Fibroblast of upper back skin (primary cell): ENCODE results near the gene MICAL1.
A peak's percentile ranks its signal among the peaks of the same experiment; 100 is the strongest.

Source experiments
- DNase-seq: peaks from one replicate; pipeline ENCODE4 v3.0.0-alpha.2; 2013

Gene MICAL1

DNA sequence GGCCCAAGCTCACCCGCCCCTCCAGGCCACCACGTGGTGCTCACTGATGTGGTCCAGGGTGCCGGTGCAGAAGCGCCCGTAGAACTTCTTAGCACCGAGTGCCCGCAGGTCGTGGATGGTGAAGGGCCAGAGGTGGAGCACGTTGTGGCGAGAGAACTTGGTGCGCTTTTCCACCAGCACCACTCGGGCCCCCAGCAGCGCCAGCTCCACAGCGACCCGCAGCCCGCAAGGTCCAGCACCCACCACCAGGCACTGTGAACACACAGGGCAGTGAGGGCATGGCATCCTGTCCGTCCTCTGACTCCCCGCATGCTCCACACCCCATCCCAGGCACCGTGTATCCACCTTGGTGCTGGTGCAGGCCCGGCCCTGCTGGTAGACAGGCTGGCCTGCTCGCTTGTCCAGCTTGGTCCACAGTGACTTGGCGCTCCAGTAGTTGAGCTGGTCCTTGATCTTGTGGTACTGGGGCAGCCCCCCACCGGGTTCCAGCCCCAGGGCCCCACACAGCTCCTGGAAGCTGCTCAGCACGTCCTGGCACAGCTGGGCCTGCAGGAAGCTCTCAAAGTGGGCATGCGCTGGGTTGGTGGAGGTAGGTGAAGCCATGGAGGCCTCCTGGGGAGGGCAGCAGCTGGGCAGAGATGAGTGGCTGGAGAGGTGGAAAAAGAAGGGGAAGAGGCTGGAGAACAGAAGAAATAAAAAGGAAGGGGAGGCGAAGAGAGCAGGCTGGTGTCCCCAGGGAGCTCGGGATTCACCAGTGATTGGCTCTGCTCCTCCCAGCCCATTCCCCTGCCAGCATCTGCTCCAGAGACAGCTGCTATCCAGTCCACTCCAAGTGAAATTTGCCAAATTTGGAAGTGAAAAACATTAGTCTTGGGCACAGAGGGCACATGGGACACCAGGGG, 1.7 kb downstream of the MICAL1 start:
- peak; percentile 58 for DNase-seq

DNA sequence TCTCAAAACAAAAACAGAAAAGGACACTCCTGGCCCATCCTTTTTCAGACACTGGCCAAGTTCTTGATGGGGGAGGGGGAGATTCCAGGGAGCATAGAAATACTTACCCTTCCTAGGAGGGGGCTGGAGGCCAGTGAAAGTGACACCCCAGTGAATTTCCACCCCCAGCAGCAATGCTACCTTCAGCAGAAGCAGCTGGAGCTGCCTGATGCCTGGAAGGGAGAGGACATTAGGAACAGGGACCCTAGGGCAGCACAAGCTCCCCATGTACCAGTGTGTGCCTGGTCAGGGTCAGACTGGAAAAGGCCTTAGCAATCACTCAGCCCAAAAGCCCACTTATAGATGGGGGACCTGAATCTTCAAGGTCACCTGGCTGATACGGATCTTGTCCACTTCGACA, 2.4 kb downstream of the MICAL1 start:
- DNase-seq, result no peak

DNA sequence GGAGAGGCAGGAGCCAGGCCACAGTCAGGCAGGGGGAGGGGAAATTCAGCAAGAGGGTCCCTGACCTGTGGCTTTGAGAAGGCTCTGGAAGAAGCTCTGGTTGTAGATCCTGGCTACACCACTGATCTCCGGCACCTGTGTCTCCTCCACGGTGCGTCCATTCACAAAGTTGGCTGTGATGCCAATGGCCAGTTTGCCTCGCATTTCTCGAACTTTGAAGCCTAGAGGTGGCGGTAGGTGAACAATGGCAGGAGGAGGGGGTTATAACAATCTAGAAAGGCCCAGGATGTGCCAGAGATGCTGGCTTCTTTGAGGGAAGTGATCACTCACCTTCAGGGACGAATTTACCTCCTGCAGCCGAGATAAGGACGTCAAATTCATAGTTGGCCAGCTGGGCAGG, 3.4 kb downstream of the MICAL1 start:
- no peak for DNase-seq

DNA sequence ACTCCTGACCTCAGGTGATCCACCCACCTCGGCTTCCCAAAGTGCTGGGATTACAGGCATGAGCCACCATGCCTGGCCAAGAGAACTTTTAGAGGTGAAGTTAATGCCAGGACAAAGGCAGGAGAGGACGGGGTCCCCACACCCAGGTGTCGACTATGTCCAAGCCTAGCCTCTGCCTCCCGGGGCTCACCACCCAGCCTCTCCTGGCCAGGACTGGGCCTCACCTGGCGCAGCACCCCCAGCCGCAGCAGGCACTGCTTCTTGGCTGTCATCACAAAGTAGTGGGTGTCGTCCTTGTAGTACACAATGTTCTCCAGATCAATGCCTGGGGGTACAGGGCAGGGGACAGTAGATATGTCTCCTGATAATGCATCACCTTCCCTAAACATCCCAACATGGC, 4.2 kb downstream of the MICAL1 start:
- DNase-seq, result no peak

DNA sequence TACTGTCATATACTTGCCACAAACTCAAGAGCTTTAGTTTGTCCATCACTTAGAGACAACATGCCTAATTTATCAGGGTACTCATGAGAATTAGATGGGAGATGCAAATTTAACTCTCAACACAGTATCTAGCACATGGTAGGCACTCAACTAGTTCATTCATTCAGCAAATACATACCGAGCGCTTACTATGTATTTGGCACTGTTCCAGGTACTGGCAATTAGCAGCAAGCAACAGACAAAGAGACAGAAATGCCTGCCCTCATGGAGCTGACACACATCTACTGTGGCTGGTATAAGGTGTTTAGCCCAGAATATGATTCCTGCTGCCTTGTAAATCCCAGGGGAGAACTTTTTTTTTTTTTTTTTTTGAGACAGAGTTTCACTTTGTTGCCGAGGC, 4.8 kb downstream of the MICAL1 start:
- no peak for DNase-seq

DNA sequence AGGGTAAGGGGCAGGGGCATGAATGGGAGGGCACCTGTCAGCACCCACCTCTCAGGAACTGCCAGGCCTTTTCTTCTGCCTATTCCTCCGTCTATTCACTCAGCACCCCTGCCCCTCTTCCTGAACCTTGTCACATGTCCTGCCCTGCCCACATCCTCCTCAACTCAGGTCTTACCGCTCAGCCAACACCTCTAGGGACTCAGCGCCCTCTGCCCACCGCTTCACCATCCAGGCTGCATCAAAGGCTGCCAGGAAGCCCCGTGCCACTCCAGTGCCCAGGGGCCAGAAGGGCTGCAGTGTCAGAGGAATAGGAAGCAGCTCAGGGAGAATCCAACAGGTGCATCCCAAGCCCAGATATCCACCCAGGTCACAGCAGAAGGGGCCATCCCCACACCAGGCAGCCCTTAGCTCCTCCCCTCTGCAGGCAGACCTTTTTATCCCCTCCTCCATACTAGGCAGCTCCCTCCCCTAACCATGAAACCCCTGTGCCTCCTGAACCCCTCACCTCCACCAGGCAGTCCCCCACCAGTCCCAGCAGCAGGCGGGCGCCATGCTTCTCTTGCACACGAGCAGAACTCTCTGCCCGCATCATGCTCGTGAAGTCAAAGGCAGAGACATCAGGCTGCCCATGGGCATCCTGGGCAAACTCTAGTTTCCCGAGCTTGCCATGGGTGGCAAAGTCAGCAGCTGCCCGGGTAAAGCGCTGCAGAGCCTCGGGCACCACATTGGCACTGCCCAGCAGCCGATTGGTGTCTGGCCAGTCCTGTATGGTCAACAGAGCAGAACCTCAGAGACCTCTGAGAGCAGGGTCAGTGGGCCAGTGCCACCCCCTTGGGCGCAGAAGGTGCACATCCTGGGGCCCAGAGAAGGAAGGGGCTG, 5.5 kb downstream of the MICAL1 start:
- DNase-seq, result no peak

DNA sequence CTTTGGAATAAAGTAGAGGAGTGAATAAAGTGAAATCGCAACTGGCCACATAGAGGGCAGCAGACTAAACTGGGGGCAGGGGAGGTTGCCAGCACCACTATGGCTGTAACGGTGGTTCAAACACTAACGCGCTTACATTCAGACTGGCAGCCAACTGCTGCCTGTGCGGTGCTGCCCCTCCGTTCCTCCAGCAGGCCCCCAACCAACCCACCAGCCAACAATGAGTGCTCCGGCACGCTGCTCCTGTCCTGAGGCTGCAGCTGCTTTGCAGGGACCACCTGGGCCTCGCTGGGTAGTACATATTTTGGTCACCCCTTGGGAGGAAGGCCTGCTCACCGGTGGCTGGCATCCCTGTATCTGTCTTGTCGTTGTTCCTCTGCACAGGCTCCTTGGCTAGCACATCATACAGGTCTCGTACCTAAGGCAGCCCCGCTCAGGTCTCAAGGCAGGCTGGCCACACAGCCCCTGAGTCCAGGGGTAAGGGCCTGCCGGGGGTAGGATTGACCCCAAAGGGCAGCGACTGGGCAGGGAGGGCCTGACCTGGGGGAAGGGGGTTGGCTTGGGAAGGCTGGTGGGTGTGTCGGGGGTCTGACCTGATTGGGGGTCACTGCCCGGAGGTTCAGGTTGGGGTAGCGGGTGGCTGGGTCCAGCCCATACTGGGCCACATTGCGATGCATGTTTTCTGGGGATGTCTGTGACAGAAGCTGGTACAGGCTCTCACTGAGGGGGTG, 6.3 kb downstream of the MICAL1 start:
- DNase-seq, result no peak

DNA sequence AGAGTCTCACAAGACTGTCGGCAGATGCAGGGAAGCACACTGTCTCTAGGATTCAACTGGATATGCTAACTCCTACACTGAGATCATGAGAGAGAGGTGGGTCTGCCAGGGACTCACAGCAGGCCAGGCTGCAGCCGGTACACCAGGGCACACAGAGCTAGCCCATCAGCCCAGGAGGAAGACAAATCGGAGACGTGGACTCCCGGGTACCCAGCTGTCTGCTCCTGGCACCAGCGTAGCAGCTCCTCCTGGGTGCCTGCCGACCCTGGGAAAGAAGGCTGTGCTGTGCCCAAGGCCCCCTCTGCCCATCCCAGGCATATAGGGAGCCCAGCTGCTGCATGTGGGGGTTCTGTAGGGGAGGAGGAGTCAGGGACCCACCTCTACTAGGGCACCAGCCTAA, 7.0 kb downstream of the MICAL1 start:
- DNase-seq, result no peak

DNA sequence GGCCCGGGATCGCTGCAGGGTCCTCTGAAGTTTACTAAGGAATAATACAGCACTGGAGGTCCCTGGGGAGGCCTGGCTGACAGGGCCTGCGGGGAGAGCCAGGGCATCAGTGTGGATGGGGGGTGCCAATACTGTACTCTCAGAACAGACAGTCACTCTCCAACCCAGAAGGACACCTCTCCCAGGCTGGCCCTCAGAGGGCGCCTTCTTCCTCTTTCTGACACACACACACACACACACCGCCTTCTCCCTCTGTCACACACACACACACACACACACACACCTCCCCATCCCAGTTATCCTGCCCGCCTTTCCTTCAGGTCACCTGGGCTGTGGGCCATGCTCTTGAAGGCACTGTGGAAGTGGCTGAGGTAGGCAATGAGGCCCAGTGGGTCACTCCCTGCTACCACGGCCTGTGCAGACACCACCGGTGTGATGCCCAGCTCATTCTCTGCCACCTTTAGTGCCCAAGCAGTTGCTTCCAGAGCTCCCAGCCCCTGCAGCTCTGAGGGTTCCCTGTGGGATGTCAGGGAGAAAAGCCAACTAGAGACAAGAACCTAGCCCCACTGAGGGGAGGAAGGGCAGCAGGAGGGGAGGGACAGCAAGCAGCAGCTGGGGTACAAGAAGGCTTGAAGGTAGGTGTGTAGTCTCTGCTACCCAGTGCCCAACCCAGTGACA, 7.6 kb downstream of the MICAL1 start:
- DNase-seq, result no peak

DNA sequence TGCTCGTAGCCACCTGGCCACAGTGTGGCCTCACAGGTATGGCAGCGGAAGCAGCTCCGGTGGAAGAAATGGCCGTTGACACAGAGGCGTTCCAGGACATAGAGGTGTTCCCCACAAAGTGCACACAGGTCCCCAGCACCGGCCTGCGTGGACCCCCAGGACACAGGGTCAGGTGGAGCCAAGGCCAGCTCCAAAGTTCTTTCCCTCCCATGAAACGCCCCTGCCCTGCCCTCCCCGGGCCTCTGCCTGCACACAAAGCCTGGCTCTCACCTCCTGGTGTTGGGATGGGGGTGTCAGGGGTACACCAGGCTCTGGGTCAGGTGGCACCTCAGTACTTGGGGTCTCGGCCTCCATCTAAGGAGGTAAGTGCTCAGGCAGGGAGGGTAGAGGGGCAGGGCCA, 8.5 kb downstream of the MICAL1 start:
- DNase-seq, result no peak

DNA sequence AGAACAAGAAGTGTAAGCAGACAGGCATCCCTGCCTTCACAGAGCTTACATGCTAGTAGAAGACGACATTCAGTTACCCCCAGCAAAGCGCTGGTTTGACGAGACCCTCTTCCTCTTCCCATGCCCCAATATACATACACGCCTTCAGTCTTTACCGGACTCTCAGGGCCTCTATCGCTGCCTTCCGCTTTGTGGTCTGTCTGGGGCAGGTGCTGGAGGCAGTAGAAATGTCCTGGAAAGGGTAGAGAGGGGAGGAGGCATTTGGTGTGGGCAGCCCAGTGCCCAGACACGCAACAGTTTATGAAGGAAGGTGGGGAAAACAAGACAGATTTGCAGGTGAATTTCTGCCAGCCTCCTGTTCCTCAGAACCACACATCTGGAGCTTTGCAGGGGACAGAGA, 9.0 kb downstream of the MICAL1 start:
- no peak for DNase-seq

DNA sequence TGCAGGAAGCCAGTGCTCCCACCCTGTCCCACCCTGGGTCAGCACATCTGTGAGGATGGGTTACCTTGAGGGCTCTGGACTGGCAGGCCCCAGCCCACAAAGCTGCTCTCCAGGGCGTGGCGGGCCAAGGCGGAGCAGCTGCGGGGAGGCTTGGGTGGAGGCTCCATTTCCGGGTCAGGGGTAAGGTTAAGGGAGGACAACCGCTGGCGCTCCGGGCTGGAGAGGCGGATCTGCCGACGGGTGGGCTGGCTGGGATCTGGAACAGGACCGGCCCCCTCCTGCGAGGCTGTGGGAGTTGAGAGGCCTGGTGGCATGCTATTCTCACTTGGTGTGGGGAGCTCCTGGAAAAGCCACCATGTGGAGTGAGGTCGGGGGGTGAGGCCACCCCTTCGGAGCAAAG, 9.5 kb downstream of the MICAL1 start:
- no peak for DNase-seq

DNA sequence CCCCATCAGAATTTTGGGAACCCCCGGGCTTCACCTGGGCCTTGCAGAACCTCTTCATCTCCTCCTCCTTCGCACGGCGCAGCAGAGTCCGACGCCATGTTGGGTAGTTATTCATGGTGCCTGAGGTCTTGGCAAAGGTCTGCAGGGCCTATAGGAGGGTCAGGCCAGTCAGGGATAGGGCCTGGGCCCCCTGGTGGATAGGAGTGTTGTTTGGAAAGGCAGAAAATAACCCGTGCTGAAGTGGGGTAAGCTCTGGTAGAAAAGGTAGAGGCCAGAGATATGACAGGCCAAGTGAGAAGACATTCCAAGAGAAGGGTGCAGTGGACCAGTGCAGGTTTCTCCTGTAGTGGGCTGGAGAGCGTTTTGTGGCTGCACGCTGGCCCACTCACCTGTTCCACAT, 10.2 kb downstream of the MICAL1 start:
- no peak for DNase-seq

DNA sequence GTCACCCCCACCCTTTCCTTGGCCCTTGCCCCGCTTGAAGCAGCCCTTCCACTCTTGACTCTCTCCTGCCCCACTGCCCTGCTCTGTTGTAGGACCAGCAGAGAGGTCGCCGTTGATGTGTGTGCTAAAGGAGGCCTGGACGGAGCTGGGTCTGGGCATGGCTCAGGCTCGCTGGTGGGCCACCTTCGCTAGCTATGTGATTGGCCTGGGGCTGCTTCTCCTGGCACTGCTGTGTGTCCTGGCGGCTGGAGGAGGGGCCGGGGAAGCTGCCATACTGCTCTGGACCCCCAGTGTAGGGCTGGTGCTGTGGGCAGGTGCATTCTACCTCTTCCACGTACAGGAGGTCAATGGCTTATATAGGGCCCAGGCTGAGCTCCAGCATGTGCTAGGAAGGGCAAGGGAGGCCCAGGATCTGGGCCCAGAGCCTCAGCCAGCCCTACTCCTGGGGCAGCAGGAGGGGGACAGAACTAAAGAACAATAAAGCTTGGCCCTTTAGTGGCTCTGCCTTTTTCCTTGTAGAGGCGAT, 12.1 kb downstream of the MICAL1 start:
- DNase-seq, result no peak

DNA sequence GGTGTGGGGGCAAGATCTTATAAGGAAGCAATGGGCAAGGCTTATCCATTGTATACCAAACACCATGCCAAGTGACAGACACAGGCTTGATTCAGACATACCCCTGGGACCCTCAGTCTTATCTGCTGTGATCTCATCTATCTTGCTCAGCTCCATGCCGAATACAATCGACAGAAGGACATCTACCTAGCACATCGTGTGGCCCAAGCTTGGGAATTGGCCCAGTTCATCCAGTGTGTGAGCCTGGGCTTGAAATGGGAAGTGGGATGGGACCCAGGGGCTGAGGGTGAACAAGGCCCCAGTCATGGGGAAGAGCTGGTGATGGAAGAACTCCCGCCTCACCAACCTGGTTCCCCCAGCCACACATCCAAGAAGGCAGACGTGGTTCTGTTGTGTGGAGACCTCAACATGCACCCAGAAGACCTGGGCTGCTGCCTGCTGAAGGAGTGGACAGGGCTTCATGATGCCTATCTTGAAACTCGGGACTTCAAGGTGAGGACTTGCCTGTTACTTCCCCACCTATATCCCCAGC, 13.1 kb downstream of the MICAL1 start:
- DNase-seq, result no peak

DNA sequence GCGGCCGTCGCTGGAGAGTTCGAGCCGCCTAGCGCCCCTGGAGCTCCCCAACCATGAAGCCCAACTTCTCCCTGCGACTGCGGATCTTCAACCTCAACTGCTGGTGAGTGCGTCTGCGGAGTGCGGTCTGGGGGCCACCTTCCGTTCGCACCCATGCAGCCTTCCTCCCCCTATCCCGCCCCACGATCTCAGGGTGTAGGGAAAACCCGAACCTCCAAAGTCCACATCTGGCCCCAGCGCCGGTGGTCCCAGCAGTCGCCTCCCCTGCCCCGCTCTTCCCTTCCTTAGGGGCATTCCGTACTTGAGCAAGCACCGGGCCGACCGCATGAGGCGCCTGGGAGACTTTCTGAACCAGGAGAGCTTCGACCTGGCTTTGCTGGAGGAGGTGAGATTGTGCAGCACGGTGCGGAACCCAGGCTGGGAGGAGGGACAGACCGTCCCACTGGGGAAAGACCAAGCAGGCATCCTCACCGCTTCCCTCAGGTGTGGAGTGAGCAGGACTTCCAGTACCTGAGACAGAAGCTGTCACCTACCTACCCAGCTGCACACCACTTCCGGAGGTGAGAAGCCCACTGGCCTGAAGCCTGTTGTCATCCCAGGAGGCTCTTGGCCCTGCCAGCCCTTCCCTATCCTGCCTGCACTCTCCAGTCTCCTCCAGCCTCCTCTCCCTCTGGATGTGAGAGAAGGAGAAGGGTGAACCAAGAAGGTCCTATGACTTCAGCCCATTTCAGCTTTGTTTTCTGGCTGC, 14.3 kb downstream of the MICAL1 start:
- peak; percentile 39 for DNase-seq

DNA sequence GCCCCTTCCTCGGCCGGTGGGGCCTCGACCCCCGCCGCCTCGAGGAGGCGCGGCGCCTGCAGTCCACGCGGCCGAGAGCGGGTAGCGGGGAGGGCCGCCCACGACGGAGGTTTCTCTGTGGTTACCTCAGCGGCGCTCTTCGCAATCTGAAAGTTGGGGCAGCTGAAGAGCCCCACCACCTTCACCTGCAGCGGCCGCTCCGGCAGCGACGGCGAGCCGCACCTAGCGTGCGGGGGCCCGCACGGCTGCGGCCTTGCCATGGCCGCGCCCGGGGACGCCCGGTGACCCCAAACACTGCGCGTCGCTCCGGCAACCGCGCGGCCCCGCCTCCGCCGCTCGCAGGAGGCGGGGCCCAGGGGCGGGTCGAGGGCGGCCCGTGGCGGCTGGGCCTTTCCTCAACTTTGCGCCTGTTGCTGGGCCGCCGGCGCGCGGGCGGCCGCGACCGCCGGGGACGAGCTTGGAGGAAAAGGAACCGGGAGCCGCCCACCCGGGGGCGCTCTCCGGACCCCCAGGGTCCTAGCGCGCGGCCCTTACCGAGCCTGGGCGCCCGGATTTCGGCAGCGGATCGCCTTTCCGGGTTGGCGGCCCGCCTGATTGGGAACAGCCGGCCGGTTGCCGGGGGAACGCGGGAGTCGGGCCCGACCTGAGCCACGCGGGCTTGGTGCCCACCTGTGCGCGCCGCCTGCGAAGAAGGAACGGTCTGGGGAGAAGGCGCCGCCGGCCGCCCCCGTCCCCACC, 15.1 kb downstream of the MICAL1 start, which contains the start of the genes PPIL6 and SMPD2:
Gene PPIL6 (minus strand): TSS at position 298 of the 738 bp plus-strand sequence. CDS start 38 bp downstream, at position 260.
Gene SMPD2 (plus strand): TSS at position 394 of the 738 bp plus-strand sequence. CDS start 398 bp downstream, outside the sequence.
- peak; percentile 88 for DNase-seq

DNA sequence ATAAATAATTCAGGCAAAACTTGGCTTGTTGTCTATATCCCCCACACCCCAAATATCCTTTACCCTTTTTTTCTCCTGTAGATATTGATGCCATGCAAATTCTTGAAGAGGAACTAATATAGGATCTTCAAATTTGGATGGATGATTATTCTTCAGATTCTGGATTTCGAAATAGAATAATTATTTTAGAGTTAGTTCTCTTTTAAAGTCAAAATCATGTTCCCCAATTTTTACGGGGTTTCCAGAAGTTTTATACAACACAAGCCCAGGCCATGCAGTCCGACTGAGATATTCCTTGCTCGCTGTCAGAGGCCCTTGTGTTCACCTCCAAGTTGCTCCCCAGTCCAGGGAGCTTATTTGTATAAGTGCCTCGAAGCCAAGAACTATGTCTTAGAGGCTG, 19.5 kb downstream of the MICAL1 start:
- no peak for DNase-seq

DNA sequence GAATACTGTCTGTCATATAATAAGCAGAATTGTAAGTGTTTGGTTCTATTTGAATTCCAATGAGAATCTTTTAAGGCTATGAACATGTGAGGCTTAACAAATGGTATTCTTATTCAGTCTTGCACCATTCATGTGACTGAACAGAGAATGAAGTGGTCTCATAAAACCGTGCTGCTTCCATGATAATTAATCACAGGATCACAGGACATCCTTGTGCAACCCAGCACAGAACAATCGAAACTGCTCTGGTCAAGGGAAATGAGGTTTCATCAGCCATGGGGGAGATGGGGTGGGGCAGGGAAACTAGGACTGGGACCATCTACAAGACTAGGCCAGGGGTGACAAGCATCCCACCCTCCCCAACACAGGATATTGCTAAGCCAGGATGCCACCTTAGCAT, 21.1 kb downstream of the MICAL1 start:
- no peak for DNase-seq

DNA sequence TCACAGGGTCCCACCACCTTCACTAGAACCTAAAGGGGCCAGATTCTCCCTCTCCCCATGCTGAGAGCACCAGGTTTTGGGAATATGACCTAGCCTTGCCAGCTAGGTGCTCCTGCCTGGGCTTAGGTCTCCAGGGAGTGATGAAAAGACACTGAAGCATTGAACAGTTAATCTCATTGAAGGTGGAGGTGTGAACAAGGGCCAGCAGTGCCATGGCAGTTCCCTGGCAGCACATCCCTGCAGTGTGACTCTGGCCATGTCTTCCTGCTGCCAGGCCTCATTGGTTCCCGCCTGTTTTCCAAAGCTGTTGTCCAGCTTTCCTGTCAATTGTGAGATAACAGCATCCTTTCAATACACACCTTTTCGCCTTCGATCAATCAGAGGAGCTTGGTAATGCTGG, 26.1 kb downstream of the MICAL1 start:
- DNase-seq, result no peak
